CD4-positive, alpha-beta T cell (primary cell): ENCODE results near the gene KRAS. TPM values are rescaled to one million over a fixed set of nuclear protein-coding genes. Genes with fewer than 3 reads are reported as not detected.
A peak's percentile ranks its signal among the peaks of the same experiment; 100 is the strongest.

Source experiments
- ATAC-seq: fragments of 200-7000 bp; cut with Tn5 transposase; one replicate; pipeline ENCODE4 v1.10.0; 2022; ENCODE audit warnings: mild to moderate bottlenecking; ENCODE audit not compliant: poor library complexity
- CTCF ChIA-PET: fragments of 350-600 bp; sonication (Branson Sonifier 250); formaldehyde crosslinking; loops from one replicate; lab custom pipeline; 2021; ENCODE audit warnings: antibody characterized with exemption, inconsistent platforms; lab: Charles Lee
- POLR2A ChIA-PET: fragments of 350-600 bp; sonication (Branson Sonifier 250); formaldehyde crosslinking; loops from one replicate; lab custom pipeline; 2021; ENCODE audit warnings: antibody characterized with exemption, inconsistent platforms; lab: Charles Lee
- DNase-seq, 14 experiments: peaks; one replicate each; pipeline ENCODE4 v3.0.0-alpha.2; 2013 to 2020; ENCODE audit warnings: mixed read lengths in 2 of 14
- H3K27ac ChIP-seq, 2 donors: one replicate each; pipeline versions ENCODE4 v1.5.1 to v1.7.0; 2013; ENCODE audit warnings: low read length in 2 of 2, low read depth in 1 of 2, mild to moderate bottlenecking in 1 of 2
- H3K27me3 ChIP-seq, 2 experiments: 1 replicate in 1 of 2; 2 replicates in 1 of 2; pipeline versions ENCODE4 v1.6.1 to v1.7.0; 2013; ENCODE audit warnings: low read length in 2 of 2, control low read depth in 1 of 2, mild to moderate bottlenecking in 1 of 2, moderate library complexity in 1 of 2; ENCODE audit not compliant: insufficient read depth in 2 of 2, control insufficient read depth in 1 of 2
- H3K36me3 ChIP-seq: one replicate; pipeline ENCODE4 v1.6.1; 2013; ENCODE audit warnings: low read length, control low read depth; ENCODE audit not compliant: insufficient read depth
- H3K4me1 ChIP-seq: one replicate; pipeline ENCODE4 v1.6.1; 2013; ENCODE audit warnings: low read length, control low read depth; ENCODE audit not compliant: insufficient read depth
- H3K4me3 ChIP-seq: one replicate; pipeline ENCODE4 v1.5.1; 2013; ENCODE audit warnings: mild to moderate bottlenecking, low read length, moderate library complexity
- H3K9me3 ChIP-seq, 2 experiments: 1 replicate in 1 of 2; 2 replicates in 1 of 2; pipeline versions ENCODE4 v1.6.1 to v1.7.0; 2013; ENCODE audit warnings: low read length in 2 of 2, mild to moderate bottlenecking in 2 of 2, control low read depth in 1 of 2, moderate library complexity in 1 of 2; ENCODE audit not compliant: control insufficient read depth in 1 of 2, insufficient read depth in 1 of 2
- H3K27ac Mint-ChIP-seq: one replicate; pipeline ENCODE4 v1.8.0; 2020; ENCODE audit warnings: mixed read lengths
- H3K27me3 Mint-ChIP-seq: one replicate; pipeline ENCODE4 v1.8.0; 2021; ENCODE audit warnings: mixed read lengths
- H3K36me3 Mint-ChIP-seq: one replicate; pipeline ENCODE4 v1.8.0; 2021; ENCODE audit warnings: low read depth, mixed read lengths
- H3K4me1 Mint-ChIP-seq: one replicate; pipeline ENCODE4 v1.8.0; 2021; ENCODE audit warnings: low read depth, mixed read lengths
- H3K4me3 Mint-ChIP-seq: one replicate; pipeline ENCODE4 v1.8.0; 2020; ENCODE audit warnings: mild to moderate bottlenecking, mixed read lengths
- H3K9me3 Mint-ChIP-seq: one replicate; pipeline ENCODE4 v1.8.0; 2020; ENCODE audit warnings: mixed read lengths
- intact Hi-C, 2 experiments: fragments of 100-400 bp; cut with DNase I in 1 of 2; cut with micrococcal nuclease in 1 of 2; formaldehyde crosslinking; loops; one replicate each; pipeline versions ENCODE4 v1.15.1 to v1.9.0; 2023 to 2025; cut with DNase I, micrococcal nuclease
- total RNA-seq, 174 experiments: library from RNA in 2 of 174; stranded (reverse) in 2 of 174; gene quantifications; one replicate each; pipeline ENCODE4 v1.2.3 and lab custom pipeline; 2021 to 2026
- TF ChIP-seq, protein P1 (sequence below): fragments of 200-600 bp; IDR thresholded peaks from one replicate; pipeline ENCODE4 v1.8.0; 2022; ENCODE audit warnings: antibody characterized with exemption, mild to moderate bottlenecking

Gene KRAS
- total RNA-seq, 2 experiments from 2014 or later = 45.0 to 48.7 TPM

DNA sequence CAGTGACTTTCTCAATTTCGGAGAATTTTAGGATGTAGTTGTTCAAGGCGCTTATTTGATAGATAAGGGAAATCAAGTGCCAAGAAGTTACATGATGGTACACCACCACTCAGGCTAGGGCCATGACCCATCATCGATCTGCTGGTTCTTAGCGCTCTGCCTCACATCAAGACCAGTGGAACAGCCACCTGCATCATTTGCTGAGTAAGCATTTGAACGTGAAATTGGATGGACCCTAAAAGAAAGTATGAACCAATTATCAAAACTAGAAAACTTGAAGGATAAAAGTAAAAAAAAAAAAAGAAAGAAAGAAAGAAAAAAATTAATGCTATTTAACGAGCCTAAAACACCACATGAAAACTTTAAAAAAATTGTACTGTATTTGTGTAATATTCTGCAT is 27.5 kb upstream of the KRAS start:
- no peak for ATAC-seq
- no peaks in the 10 kb centered on the region for H3K27me3 Mint-ChIP-seq
- H3K27ac ChIP-seq = no peak overlapping the region
- H3K27ac Mint-ChIP-seq = no peak overlapping the region
- no peaks in the 10 kb centered on the region for H3K36me3 Mint-ChIP-seq
- CTCF ChIA-PET = no interaction called here
- H3K4me1 Mint-ChIP-seq = peaks cover 44% of the 10 kb centered on the region
- no peaks in the 10 kb centered on the region for H3K36me3 ChIP-seq
- no peaks in the 10 kb centered on the region for H3K9me3 ChIP-seq
- POLR2A ChIA-PET = no interaction called here
- peaks cover 17% of the 10 kb centered on the region for H3K4me1 ChIP-seq
- H3K4me3 ChIP-seq = no peak overlapping the region
- no peaks in the 10 kb centered on the region for H3K9me3 Mint-ChIP-seq
- intact Hi-C loops = no loop called here
- H3K27me3 ChIP-seq = no peaks in the 10 kb centered on the region
- no peak overlapping the region for H3K4me3 Mint-ChIP-seq
- no peak for DNase-seq
- TF ChIP-seq, protein P1, sequence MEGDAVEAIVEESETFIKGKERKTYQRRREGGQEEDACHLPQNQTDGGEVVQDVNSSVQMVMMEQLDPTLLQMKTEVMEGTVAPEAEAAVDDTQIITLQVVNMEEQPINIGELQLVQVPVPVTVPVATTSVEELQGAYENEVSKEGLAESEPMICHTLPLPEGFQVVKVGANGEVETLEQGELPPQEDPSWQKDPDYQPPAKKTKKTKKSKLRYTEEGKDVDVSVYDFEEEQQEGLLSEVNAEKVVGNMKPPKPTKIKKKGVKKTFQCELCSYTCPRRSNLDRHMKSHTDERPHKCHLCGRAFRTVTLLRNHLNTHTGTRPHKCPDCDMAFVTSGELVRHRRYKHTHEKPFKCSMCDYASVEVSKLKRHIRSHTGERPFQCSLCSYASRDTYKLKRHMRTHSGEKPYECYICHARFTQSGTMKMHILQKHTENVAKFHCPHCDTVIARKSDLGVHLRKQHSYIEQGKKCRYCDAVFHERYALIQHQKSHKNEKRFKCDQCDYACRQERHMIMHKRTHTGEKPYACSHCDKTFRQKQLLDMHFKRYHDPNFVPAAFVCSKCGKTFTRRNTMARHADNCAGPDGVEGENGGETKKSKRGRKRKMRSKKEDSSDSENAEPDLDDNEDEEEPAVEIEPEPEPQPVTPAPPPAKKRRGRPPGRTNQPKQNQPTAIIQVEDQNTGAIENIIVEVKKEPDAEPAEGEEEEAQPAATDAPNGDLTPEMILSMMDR = no peak

DNA sequence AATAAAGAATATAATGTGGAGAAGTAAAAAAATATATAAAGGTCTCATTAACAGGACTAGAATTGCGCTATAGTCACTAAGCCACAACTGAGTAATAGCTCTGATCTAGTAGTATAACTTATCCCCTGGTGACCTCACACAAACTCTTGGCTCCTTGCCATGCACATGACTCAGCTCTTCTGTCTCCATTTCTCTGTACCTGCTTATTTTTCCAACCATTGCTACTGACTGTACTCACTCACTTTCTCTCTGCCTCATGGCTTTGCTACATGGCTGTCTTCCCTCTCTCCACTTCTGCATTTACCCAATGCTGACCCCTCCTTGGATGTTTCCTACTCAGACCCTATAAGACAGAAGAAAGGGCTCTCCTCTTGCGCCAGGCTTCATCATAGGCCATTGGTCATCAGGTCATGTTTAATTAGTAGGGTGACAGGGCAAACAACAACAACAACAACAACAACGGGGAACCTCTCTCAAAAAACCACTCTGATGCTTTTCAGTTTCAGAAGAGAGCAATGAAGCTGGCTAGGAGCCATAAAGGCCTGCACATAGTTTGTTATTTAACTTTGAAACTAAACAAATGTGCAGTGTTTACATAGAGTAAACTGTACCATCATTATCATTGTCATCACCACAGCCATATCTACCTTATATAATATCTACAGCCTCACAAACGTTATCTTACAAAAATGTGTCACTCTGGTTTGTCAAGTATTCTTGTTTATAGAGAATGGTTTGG is 25.6 kb upstream of the KRAS start:
- no peaks in the 10 kb centered on the region for H3K27me3 ChIP-seq
- intact Hi-C loops = no loop called here
- no peaks in the 10 kb centered on the region for H3K27me3 Mint-ChIP-seq
- H3K27ac ChIP-seq = no peak overlapping the region
- H3K27ac Mint-ChIP-seq = no peak overlapping the region
- H3K36me3 Mint-ChIP-seq = no peaks in the 10 kb centered on the region
- no peaks in the 10 kb centered on the region for H3K9me3 ChIP-seq
- H3K4me1 Mint-ChIP-seq = peaks cover 27% of the 10 kb centered on the region
- H3K4me3 ChIP-seq = no peak overlapping the region
- TF ChIP-seq, protein P1 = no peak
- no peaks in the 10 kb centered on the region for H3K9me3 Mint-ChIP-seq
- DNase-seq = peak in 11 of 14 experiments; percentile 0 to 61 (median 32)
- H3K36me3 ChIP-seq = no peaks in the 10 kb centered on the region
- CTCF ChIA-PET = no interaction called here
- POLR2A ChIA-PET = no interaction called here
- ATAC-seq = no peak
- H3K4me3 Mint-ChIP-seq = no peak overlapping the region
- peaks cover 17% of the 10 kb centered on the region for H3K4me1 ChIP-seq

DNA sequence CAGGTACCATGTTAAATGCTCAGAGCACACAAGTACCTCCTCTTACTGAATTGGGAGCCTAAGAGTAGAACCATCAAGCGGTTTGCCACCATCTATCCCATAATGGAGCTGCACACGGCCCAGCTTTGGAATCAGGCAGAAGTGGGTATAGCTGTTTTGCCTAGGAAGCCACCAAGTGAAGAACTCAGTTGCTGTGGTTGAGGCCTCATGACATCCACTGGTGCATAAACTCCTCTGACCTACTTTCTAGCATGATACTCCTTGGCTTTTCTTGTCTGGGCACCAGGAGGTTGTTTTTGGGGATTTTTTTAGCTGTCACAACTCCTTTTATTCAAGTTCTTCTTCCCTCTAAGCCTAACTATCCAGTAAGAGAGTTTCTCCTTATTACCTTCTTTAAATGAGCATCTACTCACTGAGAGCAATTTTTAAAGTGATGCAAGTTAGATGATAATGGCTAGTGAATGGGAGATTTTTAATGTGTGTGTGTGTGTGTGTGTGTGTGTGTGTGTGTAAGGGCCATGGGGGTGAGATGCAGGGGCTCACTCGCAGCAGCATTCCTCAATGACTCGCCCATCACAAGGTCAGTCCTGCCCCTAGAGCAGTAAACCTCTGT is 20.9 kb upstream of the KRAS start:
- H3K27me3 ChIP-seq = no peaks in the 10 kb centered on the region
- Mint-ChIP-seq H3K4me1 (peaks cover 4% of the 10 kb centered on the region), H3K36me3 (no peaks in the 10 kb centered on the region), H3K27ac (no peak overlapping the region), H3K27me3 (no peaks in the 10 kb centered on the region), H3K4me3 (no peak overlapping the region), H3K9me3 (no peaks in the 10 kb centered on the region)
- TF ChIP-seq, protein P1 = no peak
- ChIA-PET POLR2A (no interaction called here), CTCF (no interaction called here)
- H3K9me3 ChIP-seq = no peaks in the 10 kb centered on the region
- DNase-seq (no peak), ATAC-seq (no peak)
- H3K36me3 ChIP-seq = no peaks in the 10 kb centered on the region
- H3K27ac ChIP-seq = no peak overlapping the region
- H3K4me1 ChIP-seq = no peaks in the 10 kb centered on the region
- no peak overlapping the region for H3K4me3 ChIP-seq
- intact Hi-C loops = no loop called here
